Measurements from ENCODE around the gene TTC14. TPM values are rescaled to one million over a fixed set of nuclear protein-coding genes. Genes with fewer than 3 reads are reported as not detected.

TTC14 gene, protein sequence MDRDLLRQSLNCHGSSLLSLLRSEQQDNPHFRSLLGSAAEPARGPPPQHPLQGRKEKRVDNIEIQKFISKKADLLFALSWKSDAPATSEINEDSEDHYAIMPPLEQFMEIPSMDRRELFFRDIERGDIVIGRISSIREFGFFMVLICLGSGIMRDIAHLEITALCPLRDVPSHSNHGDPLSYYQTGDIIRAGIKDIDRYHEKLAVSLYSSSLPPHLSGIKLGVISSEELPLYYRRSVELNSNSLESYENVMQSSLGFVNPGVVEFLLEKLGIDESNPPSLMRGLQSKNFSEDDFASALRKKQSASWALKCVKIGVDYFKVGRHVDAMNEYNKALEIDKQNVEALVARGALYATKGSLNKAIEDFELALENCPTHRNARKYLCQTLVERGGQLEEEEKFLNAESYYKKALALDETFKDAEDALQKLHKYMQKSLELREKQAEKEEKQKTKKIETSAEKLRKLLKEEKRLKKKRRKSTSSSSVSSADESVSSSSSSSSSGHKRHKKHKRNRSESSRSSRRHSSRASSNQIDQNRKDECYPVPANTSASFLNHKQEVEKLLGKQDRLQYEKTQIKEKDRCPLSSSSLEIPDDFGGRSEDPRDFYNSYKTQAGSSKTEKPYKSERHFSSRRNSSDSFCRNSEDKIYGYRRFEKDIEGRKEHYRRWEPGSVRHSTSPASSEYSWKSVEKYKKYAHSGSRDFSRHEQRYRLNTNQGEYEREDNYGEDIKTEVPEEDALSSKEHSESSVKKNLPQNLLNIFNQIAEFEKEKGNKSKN
- polyA plus RNA-seq (2011; rRNA removed) (29.3 and 48.6 TPM in 2 replicates), polyA minus RNA-seq (2011; rRNA and poly(A)+ RNA removed) (72.6 and 108 TPM in 2 replicates)

DNA sequence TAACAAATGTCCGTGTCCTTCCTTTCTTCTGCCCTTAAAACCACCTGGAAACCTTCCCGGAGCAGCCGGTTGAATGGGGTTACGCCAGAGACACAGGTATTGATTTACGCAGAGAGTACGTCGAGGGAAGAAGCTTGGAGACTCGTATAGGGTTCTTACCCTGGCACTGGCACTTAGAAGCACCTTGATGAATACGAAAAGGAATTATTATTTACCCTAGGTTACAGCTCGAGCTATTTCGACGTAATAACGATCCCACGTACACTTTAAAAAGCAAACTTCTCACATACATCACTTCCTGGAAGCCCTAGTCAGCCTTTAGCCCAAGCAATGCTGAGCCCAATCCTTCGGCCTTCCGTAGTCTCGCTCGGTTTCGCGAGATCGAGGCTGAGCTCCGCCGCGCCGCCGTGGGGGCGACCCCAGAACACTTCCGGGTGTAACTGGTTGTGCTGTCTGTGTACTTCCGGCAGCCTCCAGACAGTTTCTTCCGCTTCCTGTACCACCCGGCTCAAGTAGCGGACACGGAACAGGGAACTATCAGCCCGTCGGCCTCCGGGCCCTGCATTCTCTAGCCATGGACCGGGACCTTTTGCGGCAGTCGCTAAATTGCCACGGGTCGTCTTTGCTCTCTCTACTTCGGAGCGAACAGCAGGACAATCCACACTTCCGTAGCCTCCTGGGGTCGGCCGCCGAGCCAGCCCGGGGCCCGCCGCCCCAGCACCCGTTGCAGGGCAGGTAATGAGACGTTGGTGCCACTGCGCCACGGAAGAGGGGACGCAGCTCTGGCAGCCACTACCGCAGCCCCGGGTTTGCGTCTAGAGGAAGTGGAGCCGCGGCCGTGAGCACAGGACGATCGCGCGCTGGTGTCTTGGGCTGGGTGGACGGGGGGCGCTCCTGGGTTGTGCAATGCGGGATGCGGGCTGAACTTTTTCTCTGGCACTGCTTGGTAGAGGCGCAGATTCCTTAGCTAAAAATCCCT is at the start of gene TTC14:
TSS of gene TTC14 (plus strand) at position 476 of the 979 bp plus-strand sequence. CDS start at position 575, 99 bp downstream.
- CTCF ChIA-PET: interaction anchor here (0.6 to 3.5 kb wide), 7 partner anchors 14 to 1295 kb away, joined by 3 to 32 read pairs (median 4); no protein-coding TSS in a partner anchor

DNA sequence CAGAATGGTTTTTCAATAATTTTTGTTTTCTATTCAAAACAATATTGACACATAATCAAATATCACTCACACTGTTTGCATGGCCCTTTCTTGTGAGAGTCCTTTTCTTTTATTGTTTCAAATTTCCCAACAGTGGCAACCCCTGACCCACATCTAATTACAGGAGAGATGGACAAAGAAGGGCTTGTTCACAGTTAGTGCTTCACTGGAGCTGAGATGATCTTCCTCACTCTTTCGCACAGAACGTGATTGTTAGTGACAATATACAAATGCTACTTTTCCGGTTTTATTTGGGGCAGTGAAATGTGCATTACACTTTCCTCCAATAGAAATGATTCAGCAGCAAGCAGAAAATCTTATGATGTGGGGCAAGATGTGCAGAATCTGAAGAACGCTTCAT is 38.6 kb upstream of the TTC14 start:
- H3K9me3 ChIP-seq (ENCODE audit: control insufficient read depth, insufficient read depth, low read length): 0 out of 2 replicates have a peak, but pooled peaks cover 2% of the 10 kb centered on the region
- TF ChIP-seq, protein P1, sequence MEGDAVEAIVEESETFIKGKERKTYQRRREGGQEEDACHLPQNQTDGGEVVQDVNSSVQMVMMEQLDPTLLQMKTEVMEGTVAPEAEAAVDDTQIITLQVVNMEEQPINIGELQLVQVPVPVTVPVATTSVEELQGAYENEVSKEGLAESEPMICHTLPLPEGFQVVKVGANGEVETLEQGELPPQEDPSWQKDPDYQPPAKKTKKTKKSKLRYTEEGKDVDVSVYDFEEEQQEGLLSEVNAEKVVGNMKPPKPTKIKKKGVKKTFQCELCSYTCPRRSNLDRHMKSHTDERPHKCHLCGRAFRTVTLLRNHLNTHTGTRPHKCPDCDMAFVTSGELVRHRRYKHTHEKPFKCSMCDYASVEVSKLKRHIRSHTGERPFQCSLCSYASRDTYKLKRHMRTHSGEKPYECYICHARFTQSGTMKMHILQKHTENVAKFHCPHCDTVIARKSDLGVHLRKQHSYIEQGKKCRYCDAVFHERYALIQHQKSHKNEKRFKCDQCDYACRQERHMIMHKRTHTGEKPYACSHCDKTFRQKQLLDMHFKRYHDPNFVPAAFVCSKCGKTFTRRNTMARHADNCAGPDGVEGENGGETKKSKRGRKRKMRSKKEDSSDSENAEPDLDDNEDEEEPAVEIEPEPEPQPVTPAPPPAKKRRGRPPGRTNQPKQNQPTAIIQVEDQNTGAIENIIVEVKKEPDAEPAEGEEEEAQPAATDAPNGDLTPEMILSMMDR (IDR thresholded peaks at IDR 0.05; ENCODE audit: low read depth, low read length): no peak

More for the DNA sequence above, at the start of gene TTC14:
- TF ChIP-seq, protein P1 (IDR thresholded peaks at IDR 0.05; ENCODE audit: low read depth, low read length): no peak
- Histone ChIP-seq H3K4me3 (ENCODE audit: low read depth, low read length) (peak within 1 kb of the TSS; percentile 81), H3K9me3 (ENCODE audit: control insufficient read depth, insufficient read depth, low read length) (no peaks in the 10 kb centered on the region; the same call in 1 of the 2 replicates), H3K27ac (ENCODE audit: low read depth, low read length) (peak within 1 kb of the TSS; percentile 85), H3K27me3 (ENCODE audit: control insufficient read depth, insufficient read depth, low read length) (no peaks in the 10 kb centered on the region)
- POLR2A ChIA-PET: interaction anchor here (0.5 to 1.7 kb wide), 8 partner anchors 10 to 836 kb away, joined by 3 to 7 read pairs (median 4); partner anchors contain the start of gene CCDC39
- DNase-seq (ENCODE audit: low read depth, low spot score): peak; percentile 89

DNA sequence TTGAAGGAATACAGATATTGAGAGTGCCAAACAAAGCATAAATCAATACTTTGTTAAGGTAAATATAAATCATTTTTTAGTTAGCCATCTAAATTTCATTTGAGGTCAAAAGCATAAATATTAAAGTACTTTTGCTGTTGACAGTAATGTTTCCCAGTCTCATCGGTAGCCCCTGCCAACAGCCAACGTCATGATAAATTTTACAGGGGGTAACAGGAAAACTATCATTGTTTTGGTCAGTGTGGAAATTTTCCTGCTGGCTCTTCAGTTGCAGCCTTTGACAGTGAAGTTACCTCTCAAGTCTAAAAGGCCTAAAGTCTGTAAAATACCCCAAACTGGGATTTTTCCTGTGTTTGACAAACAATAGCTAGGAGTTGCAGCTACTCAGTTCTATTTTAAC is 37.3 kb upstream of the TTC14 start:
- DNase-seq (ENCODE audit: low read depth, low spot score): no peak
- ChIA-PET CTCF (interaction anchor here (0.6 kb wide), 1 partner anchor 188 kb away, joined by 3 read pairs; no protein-coding TSS in a partner anchor), POLR2A (no interaction called here)
- H3K4me3 ChIP-seq (ENCODE audit: low read depth, low read length): no peak overlapping the region
- no peaks in the 10 kb centered on the region for H3K27me3 ChIP-seq (ENCODE audit: control insufficient read depth, insufficient read depth, low read length)
- H3K27ac ChIP-seq (ENCODE audit: low read depth, low read length): no peak overlapping the region
- H3K9me3 ChIP-seq (ENCODE audit: control insufficient read depth, insufficient read depth, low read length): 0 out of 2 replicates have a peak, but pooled peaks cover 2% of the 10 kb centered on the region
- TF ChIP-seq, protein P1 (IDR thresholded peaks at IDR 0.05; ENCODE audit: low read depth, low read length): no peak

More for the DNA sequence above, 38.6 kb upstream of the TTC14 start:
- DNase-seq (ENCODE audit: low read depth, low spot score): no peak
- ChIA-PET CTCF (no interaction called here), POLR2A (no interaction called here)
- Histone ChIP-seq H3K27me3 (ENCODE audit: control insufficient read depth, insufficient read depth, low read length) (no peaks in the 10 kb centered on the region), H3K4me3 (ENCODE audit: low read depth, low read length) (no peak overlapping the region), H3K27ac (ENCODE audit: low read depth, low read length) (no peak overlapping the region)

DNA sequence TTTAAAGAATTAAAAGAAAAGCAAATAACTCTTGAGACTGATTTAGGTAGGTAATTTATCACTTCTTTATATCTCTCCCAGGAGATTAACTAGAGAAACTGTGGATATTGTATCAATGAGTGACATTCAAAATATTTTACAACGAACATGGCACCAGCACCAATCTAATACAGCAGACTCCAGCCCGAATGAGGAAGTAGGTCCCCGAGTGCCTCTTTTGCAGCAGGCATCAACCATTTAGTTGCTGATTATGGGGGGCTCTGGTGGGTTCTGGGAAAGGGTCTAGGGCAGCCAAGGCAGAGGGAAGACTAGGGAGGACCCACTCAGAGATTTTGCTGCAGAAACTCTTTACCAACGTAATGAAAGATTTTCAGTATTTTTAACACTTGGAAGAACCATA is 31.7 kb upstream of the TTC14 start:
- H3K27ac ChIP-seq (ENCODE audit: low read depth, low read length): no peak overlapping the region
- CTCF ChIA-PET: no interaction called here
- no peaks in the 10 kb centered on the region for H3K27me3 ChIP-seq (ENCODE audit: control insufficient read depth, insufficient read depth, low read length)
- POLR2A ChIA-PET: no interaction called here
- TF ChIP-seq, protein P1 (IDR thresholded peaks at IDR 0.05; ENCODE audit: low read depth, low read length): no peak
- DNase-seq (ENCODE audit: low read depth, low spot score): no peak
- no peaks in the 10 kb centered on the region for H3K9me3 ChIP-seq (ENCODE audit: control insufficient read depth, insufficient read depth, low read length)
- H3K4me3 ChIP-seq (ENCODE audit: low read depth, low read length): no peak overlapping the region
